HG02981 (cell line): ENCODE data around the gene TRRAP.
A peak's percentile ranks its signal among the peaks of the same experiment; 100 is the strongest.
"Not testable (repeated sequence)": the region's sequence is repeated elsewhere in the genome, so short reads cannot be mapped to it uniquely, and the experiment has no call there.

ENCODE experiments used
- ATAC-seq: cut with Tn5 transposase; IDR thresholded peaks from one replicate; pipeline ENCODE4 v1.9.1; 2021; ENCODE audit warnings: mild to moderate bottlenecking, moderate library complexity; ENCODE audit not compliant: unreplicated experiment

TRRAP gene

GRCh38 chr7:98864731-98865453 lies 13.4 kb upstream of the TRRAP start:
- ATAC-seq, result no peak

GRCh38 chr7:98866351-98866750 lies 12.0 kb upstream of the TRRAP start:
- no peak for ATAC-seq

- ATAC-seq, result no peak
These were observed 11.6 kb upstream of the TRRAP start for GRCh38 chr7:98866765-98867164.

- ATAC-seq, result no peak
These were observed 9.9 kb upstream of the TRRAP start for GRCh38 chr7:98868450-98868849.

- ATAC-seq, result no peak
These were observed 9.2 kb upstream of the TRRAP start for GRCh38 chr7:98869027-98869596.

GRCh38 chr7:98869597-98870120 lies 8.7 kb upstream of the TRRAP start, which contains the start of gene TMEM130:
TSS of gene TMEM130 (minus strand) at chr7:98870014. CDS start at chr7:98869861, 153 bp downstream.
- ATAC-seq, result no peak

- ATAC-seq, result peak; percentile 58
These were observed 8.1 kb upstream of the TRRAP start for GRCh38 chr7:98870121-98870651.

GRCh38 chr7:98870807-98871491 lies 7.4 kb upstream of the TRRAP start:
- no peak for ATAC-seq

- no peak for ATAC-seq
These were observed 5.9 kb upstream of the TRRAP start for GRCh38 chr7:98872328-98872924.

GRCh38 chr7:98873610-98874009 lies 4.7 kb upstream of the TRRAP start:
- ATAC-seq, result not testable (repeated sequence)

GRCh38 chr7:98874942-98875341 lies 3.4 kb upstream of the TRRAP start:
- ATAC-seq, result no peak

GRCh38 chr7:98875501-98875900 lies 2.8 kb upstream of the TRRAP start:
- no peak for ATAC-seq

GRCh38 chr7:98877146-98877545 lies 1.2 kb upstream of the TRRAP start:
- no peak for ATAC-seq

GRCh38 chr7:98877692-98878364 lies 504 bp upstream of the TRRAP start:
- ATAC-seq, result no peak

- peak; percentile 82 for ATAC-seq
These were observed 1.1 kb downstream of the TRRAP start for GRCh38 chr7:98879198-98879978.

GRCh38 chr7:98879979-98880315 lies 1.6 kb downstream of the TRRAP start:
- no peak for ATAC-seq

GRCh38 chr7:98880485-98880884 lies 2.2 kb downstream of the TRRAP start:
- ATAC-seq, result no peak

- ATAC-seq, result no peak
These were observed 3.4 kb downstream of the TRRAP start for GRCh38 chr7:98881561-98882315.

GRCh38 chr7:98884416-98884815 lies 6.1 kb downstream of the TRRAP start:
- no peak for ATAC-seq
